Liver (tissue), 3 donors: ENCODE measurements around the gene ADCYAP1.

Source experiments
- MAX ChIP-seq: IDR thresholded peaks from 2 replicates; pipeline ENCODE4 v1.6.1; 2016; ENCODE audit warnings: antibody characterized with exemption
- REST ChIP-seq: IDR thresholded peaks from 2 replicates; pipeline ENCODE4 v1.6.1; 2016; ENCODE audit warnings: antibody characterized with exemption, mild to moderate bottlenecking
- SP1 ChIP-seq: IDR thresholded peaks from 2 replicates; pipeline ENCODE4 v1.6.1; 2018; ENCODE audit warnings: antibody characterized with exemption, mild to moderate bottlenecking
- TAF1 ChIP-seq: conservative IDR thresholded peaks from 2 replicates; pipeline ENCODE4 v1.6.1; 2016; ENCODE audit warnings: antibody characterized with exemption, mild to moderate bottlenecking
- TF ChIP-seq, protein P1 (sequence below): fragments of 150-350 bp; IDR thresholded peaks from 2 replicates; pipeline ENCODE4 v1.5.1; 2017; ENCODE audit warnings: improper control_type of control experiment, low read depth, low read length; ENCODE audit not compliant: missing input control
- donor health status: healthy.
- donor health status: healthy.

DNA sequence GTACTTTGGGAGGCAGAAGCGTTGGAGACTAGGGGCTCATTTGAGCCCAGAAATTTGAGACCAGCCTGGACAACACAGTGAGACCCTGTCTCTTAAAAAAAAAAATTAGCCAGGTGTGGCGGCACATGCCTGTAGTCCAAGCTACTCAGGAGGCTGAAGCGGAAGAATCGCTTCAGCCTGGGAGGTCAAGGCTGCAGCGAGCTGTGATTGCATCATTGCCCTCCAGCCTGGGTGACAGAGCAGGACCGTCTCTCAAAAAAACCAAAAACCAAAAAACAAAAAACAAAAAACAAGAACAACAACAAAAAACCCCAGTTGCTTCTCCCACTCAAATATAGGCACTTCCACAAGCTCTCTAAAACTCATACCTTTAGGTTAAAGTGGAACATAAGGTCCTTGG, 27.4 kb upstream of the ADCYAP1 start:
- TF ChIP-seq, protein P1, sequence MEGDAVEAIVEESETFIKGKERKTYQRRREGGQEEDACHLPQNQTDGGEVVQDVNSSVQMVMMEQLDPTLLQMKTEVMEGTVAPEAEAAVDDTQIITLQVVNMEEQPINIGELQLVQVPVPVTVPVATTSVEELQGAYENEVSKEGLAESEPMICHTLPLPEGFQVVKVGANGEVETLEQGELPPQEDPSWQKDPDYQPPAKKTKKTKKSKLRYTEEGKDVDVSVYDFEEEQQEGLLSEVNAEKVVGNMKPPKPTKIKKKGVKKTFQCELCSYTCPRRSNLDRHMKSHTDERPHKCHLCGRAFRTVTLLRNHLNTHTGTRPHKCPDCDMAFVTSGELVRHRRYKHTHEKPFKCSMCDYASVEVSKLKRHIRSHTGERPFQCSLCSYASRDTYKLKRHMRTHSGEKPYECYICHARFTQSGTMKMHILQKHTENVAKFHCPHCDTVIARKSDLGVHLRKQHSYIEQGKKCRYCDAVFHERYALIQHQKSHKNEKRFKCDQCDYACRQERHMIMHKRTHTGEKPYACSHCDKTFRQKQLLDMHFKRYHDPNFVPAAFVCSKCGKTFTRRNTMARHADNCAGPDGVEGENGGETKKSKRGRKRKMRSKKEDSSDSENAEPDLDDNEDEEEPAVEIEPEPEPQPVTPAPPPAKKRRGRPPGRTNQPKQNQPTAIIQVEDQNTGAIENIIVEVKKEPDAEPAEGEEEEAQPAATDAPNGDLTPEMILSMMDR = no peak
- TF ChIP-seq TAF1 = no peak
- TF ChIP-seq SP1 = no peak
- TF ChIP-seq MAX = no peak
- no peak for TF ChIP-seq REST
